ENCODE measurements around the gene GLT1D1.

The GLT1D1 gene

DNA sequence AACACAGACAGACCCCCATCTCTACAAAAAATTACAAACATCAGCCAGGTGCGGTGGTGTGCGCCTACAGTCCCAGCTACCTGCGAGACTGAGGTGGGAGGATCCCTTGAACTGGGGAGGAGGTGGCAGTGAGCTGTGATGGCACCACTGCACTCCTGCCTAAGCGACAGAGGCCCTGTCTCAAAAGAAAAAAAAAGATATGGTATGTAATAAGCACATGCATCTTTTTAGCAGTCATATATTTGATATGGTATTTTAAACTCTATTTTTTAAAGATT is 36.7 kb upstream of the GLT1D1 start:
- H3K9me3 ChIP-seq (ENCODE audit: control extremely low read depth in 1 of 5, control insufficient read depth in 4 of 5, insufficient read depth in 2 of 5, low read depth in 1 of 5, low read length in 4 of 5) = no peaks in the 10 kb centered on the region
- H3K4me3 ChIP-seq (ENCODE audit: control insufficient read depth in 1 of 7, extremely low read depth in 1 of 7, insufficient read depth in 4 of 7, low read depth in 2 of 7, low read length in 6 of 7) = no peak overlapping the region
- peaks cover 15 to 37% (median 28%) of the 10 kb centered on the region in 4 experiments for H3K4me1 ChIP-seq (ENCODE audit: control extremely low read depth in 1 of 4, control insufficient read depth in 4 of 4, insufficient read depth in 4 of 4, low read length in 3 of 4)
- ChIA-PET CTCF (no interaction called here), POLR2A (no interaction called here)
- no peak for DNase-seq
- no CpG with 5 or more reads among the region's 4 CpGs for WGBS (ENCODE audit: insufficient coverage)
- peaks cover 10 to 35% (median 24%) of the 10 kb centered on the region in 4 experiments for H3K36me3 ChIP-seq (ENCODE audit: control insufficient read depth in 4 of 4, insufficient read depth in 4 of 4, low read length in 3 of 4)
- H3K27ac ChIP-seq (ENCODE audit: insufficient read depth in 1 of 2, low read depth in 1 of 2, low read length in 2 of 2, poor library complexity in 1 of 2, severe bottlenecking in 2 of 2) = peak overlapping the region in 1 of 2 experiments; percentile 18
- H3K27me3 ChIP-seq (replicated peaks in 2 of 5; ENCODE audit: control insufficient read depth in 4 of 5, insufficient read depth in 5 of 5, low read length in 4 of 5) = no peaks in the 10 kb centered on the region

DNA sequence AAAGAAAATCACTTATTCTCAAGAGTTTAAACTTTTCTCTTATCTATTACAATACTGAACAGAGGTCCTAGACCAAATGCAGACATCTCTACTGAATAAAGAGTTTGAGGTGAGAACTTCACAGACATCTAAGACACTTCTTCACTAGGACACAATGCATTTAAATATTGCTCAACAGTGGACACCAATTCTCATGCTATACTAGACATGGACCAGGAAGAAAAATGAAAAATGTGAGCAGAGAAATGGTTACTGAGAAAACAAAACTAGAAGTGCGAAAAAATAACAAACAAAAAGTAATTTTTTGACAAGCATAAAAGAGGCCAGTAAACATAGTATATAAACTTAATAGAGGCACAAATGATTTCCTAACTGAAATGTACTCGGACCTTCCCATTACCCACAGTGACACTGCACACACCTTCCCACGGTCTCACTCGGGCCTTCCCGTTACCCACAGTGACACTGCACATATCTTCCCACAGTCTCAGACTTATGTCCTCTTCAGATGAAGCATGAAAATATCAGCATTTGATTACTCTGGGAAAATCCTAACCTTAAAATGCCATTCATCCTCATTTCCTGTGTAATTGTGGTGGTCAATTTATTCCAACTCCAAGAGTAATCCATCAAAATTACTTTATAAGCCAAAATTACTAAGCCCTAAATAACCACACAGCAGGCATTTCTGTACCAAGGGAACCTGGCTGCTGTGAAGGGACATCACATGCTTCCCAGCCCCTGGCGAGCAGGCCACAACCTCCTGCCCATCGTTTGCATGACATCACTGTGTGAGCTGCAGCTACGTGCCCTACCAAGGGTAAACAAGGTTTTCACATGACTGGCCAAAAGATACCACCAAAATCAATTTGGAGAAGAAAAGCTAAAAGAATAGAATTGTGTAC is 35.9 kb upstream of the GLT1D1 start:
- DNase-seq = peak in 2 of 3 donors; percentile 74 to 86
- ChIA-PET CTCF (no interaction called here), POLR2A (interaction anchor here (0.6 kb wide), 1 partner anchor 26 kb away, joined by 3 read pairs; no protein-coding TSS in a partner anchor)
- Histone ChIP-seq H3K9me3 (ENCODE audit: control extremely low read depth in 1 of 5, control insufficient read depth in 4 of 5, insufficient read depth in 2 of 5, low read depth in 1 of 5, low read length in 4 of 5) (no peaks in the 10 kb centered on the region), H3K27ac (ENCODE audit: insufficient read depth in 1 of 2, low read depth in 1 of 2, low read length in 2 of 2, poor library complexity in 1 of 2, severe bottlenecking in 2 of 2) (peak overlapping the region; percentile 29 to 69), H3K4me1 (ENCODE audit: control extremely low read depth in 1 of 4, control insufficient read depth in 4 of 4, insufficient read depth in 4 of 4, low read length in 3 of 4) (peaks cover 15 to 45% (median 36%) of the 10 kb centered on the region in 4 experiments), H3K36me3 (ENCODE audit: control insufficient read depth in 4 of 4, insufficient read depth in 4 of 4, low read length in 3 of 4) (peaks cover 10 to 32% (median 22%) of the 10 kb centered on the region in 4 experiments), H3K27me3 (replicated peaks in 2 of 5; ENCODE audit: control insufficient read depth in 4 of 5, insufficient read depth in 5 of 5, low read length in 4 of 5) (no peaks in the 10 kb centered on the region), H3K4me3 (ENCODE audit: control insufficient read depth in 1 of 7, extremely low read depth in 1 of 7, insufficient read depth in 4 of 7, low read depth in 2 of 7, low read length in 6 of 7) (peak overlapping the region in 3 of 7 experiments; percentile 24 to 29 (median 28))
- 20% methylated on average over 1 of the region's 8 CpGs for WGBS (ENCODE audit: insufficient coverage)

DNA sequence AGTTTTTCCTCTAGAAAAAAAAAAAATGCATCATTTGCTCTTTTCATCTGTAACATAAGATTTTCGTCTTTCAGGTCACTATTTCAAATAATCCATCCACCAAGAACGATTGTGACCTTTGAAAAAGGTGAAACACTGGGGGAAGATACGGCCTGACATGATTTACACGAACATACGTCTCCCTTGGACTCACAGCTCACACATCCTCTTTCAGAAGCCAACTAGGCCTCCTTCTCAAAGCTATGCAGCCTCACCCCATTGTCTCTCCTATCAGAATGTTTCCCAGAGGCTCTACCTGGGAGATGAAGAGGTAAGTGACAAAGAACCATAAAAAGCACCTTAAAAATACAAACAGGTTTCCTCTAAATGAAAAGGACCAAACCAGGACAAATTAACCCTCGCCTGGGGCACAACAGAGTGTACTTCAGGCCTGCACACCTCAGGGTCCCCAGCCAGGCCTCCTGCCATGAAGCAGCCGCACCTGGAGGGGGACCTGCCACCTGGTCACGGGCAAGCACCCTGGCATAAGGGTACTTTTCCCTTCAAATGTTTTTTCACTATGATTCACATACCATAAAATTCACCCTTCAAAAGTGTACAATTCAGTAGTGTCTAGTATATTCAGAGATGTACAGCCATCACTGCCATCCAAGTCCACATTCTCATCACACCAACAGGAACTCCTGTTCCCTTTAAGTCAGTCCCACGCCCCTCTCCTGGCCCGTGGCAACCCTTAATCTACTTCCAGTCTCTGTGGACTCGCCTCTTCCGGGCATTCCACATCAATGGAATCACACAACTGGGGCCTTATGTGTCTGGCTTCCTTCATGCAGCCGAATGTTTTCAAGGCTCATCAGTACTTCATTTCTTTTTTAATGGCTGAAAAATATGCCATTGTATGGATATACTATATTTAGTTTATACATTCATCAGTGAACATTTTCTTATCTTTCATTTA is 34.9 kb upstream of the GLT1D1 start:
- DNase-seq = no peak
- ChIA-PET POLR2A (no interaction called here), CTCF (no interaction called here)
- Histone ChIP-seq H3K4me3 (ENCODE audit: control insufficient read depth in 1 of 7, extremely low read depth in 1 of 7, insufficient read depth in 4 of 7, low read depth in 2 of 7, low read length in 6 of 7) (no peak overlapping the region), H3K36me3 (ENCODE audit: control insufficient read depth in 4 of 4, insufficient read depth in 4 of 4, low read length in 3 of 4) (peaks cover 10 to 29% (median 16%) of the 10 kb centered on the region in 4 experiments), H3K9me3 (ENCODE audit: control extremely low read depth in 1 of 5, control insufficient read depth in 4 of 5, insufficient read depth in 2 of 5, low read depth in 1 of 5, low read length in 4 of 5) (no peaks in the 10 kb centered on the region), H3K4me1 (ENCODE audit: control extremely low read depth in 1 of 4, control insufficient read depth in 4 of 4, insufficient read depth in 4 of 4, low read length in 3 of 4) (peaks cover 15 to 54% (median 46%) of the 10 kb centered on the region in 4 experiments), H3K27ac (ENCODE audit: insufficient read depth in 1 of 2, low read depth in 1 of 2, low read length in 2 of 2, poor library complexity in 1 of 2, severe bottlenecking in 2 of 2) (peak overlapping the region; percentile 29 to 62), H3K27me3 (replicated peaks in 2 of 5; ENCODE audit: control insufficient read depth in 4 of 5, insufficient read depth in 5 of 5, low read length in 4 of 5) (no peaks in the 10 kb centered on the region)
- 94% methylated on average over 8 of the region's 13 CpGs for whole genome bisulfite sequencing (ENCODE audit: insufficient coverage)

DNA sequence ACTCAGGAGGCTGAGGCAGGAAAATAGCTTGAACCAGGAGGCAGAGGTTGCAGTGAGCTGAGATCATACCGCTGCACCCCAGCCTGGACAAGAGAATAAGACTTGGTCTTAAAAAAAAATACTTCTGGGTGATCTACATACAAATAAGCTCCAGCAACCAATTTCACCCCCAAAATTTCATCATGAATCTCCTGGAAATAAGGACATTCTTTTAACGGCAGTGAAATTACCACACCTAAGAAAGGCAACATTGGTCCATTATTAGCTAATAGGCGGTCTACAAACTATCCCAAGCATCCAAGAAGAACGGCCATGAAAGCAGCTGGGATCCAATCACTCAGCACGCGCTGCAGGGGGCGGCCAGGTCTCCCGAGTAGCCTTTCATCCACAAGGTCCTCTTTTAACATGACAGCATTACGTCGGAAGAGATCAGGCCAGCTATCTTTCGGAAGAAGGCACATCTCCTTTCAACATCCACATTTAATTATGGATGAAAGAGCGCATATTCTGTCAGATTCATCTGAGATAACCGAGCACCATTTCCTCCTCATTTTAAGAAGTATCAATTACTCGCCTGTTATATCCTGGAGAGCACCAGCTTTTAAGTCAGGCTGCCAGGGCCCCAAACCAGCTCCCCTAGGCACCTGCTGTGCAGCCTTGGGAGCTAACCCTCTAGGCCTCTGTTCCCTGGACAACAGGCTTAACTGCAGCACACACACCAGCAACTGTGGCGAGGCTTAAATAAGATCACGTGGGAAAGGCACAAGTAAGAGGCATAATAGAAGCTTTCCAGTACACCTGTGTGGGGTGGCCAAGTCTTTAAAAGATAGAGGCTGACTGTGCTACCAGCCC is 33.8 kb upstream of the GLT1D1 start:
- no peaks in the 10 kb centered on the region for H3K27me3 ChIP-seq (replicated peaks in 2 of 5; ENCODE audit: control insufficient read depth in 4 of 5, insufficient read depth in 5 of 5, low read length in 4 of 5)
- H3K36me3 ChIP-seq (ENCODE audit: control insufficient read depth in 4 of 4, insufficient read depth in 4 of 4, low read length in 3 of 4) = peaks cover 6 to 17% (median 7%) of the 10 kb centered on the region in 4 experiments
- DNase-seq = no peak
- no peaks in the 10 kb centered on the region for H3K9me3 ChIP-seq (ENCODE audit: control extremely low read depth in 1 of 5, control insufficient read depth in 4 of 5, insufficient read depth in 2 of 5, low read depth in 1 of 5, low read length in 4 of 5)
- no peak overlapping the region for H3K4me3 ChIP-seq (ENCODE audit: control insufficient read depth in 1 of 7, extremely low read depth in 1 of 7, insufficient read depth in 4 of 7, low read depth in 2 of 7, low read length in 6 of 7)
- no peak overlapping the region for H3K27ac ChIP-seq (ENCODE audit: insufficient read depth in 1 of 2, low read depth in 1 of 2, low read length in 2 of 2, poor library complexity in 1 of 2, severe bottlenecking in 2 of 2)
- H3K4me1 ChIP-seq (ENCODE audit: control extremely low read depth in 1 of 4, control insufficient read depth in 4 of 4, insufficient read depth in 4 of 4, low read length in 3 of 4) = peaks cover 15 to 61% (median 52%) of the 10 kb centered on the region in 4 experiments
- CTCF ChIA-PET = interaction anchor here (0.7 to 3.6 kb wide), 4 partner anchors 8 to 175 kb away, joined by 3 to 12 read pairs (median 4); no protein-coding TSS in a partner anchor
- POLR2A ChIA-PET = no interaction called here
- WGBS (ENCODE audit: insufficient coverage) = 96% methylated on average over 12 of the region's 16 CpGs

DNA sequence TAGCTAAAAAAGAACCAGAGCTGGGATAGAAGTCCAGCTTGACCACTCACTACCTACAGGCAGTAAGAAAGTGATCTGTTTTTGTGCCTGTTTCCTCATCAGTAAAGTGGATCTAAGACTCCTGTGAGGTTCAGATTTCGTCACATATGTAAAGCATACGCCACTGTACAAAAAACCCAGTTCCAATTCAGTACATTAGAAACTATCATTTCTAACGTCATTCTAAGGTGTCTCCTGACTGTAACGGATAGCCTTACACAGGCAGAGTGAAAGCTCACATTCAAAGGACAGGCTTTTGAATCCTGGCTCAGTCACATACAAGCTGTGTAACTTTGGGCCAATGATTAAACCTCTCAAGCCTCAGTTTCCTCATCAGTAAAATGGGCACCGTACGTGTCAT is 33.0 kb upstream of the GLT1D1 start:
- Histone ChIP-seq H3K27me3 (replicated peaks in 2 of 5; ENCODE audit: control insufficient read depth in 4 of 5, insufficient read depth in 5 of 5, low read length in 4 of 5) (no peaks in the 10 kb centered on the region), H3K4me3 (ENCODE audit: control insufficient read depth in 1 of 7, extremely low read depth in 1 of 7, insufficient read depth in 4 of 7, low read depth in 2 of 7, low read length in 6 of 7) (no peak overlapping the region), H3K4me1 (ENCODE audit: control extremely low read depth in 1 of 4, control insufficient read depth in 4 of 4, insufficient read depth in 4 of 4, low read length in 3 of 4) (peaks cover 15 to 66% (median 55%) of the 10 kb centered on the region in 4 experiments), H3K9me3 (ENCODE audit: control extremely low read depth in 1 of 5, control insufficient read depth in 4 of 5, insufficient read depth in 2 of 5, low read depth in 1 of 5, low read length in 4 of 5) (no peaks in the 10 kb centered on the region), H3K36me3 (ENCODE audit: control insufficient read depth in 4 of 4, insufficient read depth in 4 of 4, low read length in 3 of 4) (peaks cover 2 to 11% (median 5%) of the 10 kb centered on the region in 4 experiments), H3K27ac (ENCODE audit: insufficient read depth in 1 of 2, low read depth in 1 of 2, low read length in 2 of 2, poor library complexity in 1 of 2, severe bottlenecking in 2 of 2) (no peak overlapping the region)
- ChIA-PET CTCF (interaction anchor here (0.9 to 3.6 kb wide), 4 partner anchors 9 to 34 kb away, joined by 3 to 12 read pairs (median 4); no protein-coding TSS in a partner anchor), POLR2A (no interaction called here)
- WGBS (ENCODE audit: insufficient coverage) = 93% methylated on average over 6 of the region's 6 CpGs
- no peak for DNase-seq

DNA sequence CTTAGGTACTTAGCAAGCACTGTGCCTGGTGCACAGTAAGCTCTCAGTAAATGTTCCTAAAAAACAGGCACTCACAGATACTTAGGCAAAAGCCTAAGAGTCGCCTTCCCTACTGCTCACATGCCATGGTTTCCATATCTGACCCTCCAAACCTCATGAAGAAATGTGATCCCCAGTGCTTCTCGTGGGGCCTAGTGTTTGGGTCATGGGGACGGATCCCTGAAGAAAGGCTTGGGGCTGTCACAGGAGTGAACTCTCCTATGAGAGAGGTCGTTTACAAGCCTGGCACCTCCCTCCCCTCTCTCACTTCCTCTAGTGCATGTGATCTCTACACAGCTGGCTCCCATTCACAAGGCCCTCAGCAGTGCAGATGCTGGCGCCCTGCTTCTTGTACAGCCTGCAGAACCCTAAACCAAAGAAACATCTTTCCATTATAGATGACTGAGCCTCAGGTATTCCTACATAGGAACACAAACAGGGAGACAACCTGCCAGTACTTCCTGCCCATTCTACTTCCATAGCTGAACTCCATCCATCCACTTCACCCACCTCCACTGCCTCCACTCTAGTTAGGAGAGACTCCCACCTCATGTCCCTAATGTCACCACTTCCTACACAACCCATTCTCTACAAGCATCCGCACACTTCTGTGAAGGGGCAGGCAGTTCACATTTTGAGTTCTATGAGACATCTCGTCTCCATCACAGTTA is 32.4 kb upstream of the GLT1D1 start:
- Histone ChIP-seq H3K4me1 (ENCODE audit: control extremely low read depth in 1 of 4, control insufficient read depth in 4 of 4, insufficient read depth in 4 of 4, low read length in 3 of 4) (peaks cover 15 to 62% (median 53%) of the 10 kb centered on the region in 4 experiments), H3K36me3 (ENCODE audit: control insufficient read depth in 4 of 4, insufficient read depth in 4 of 4, low read length in 3 of 4) (peaks cover 2 to 11% (median 5%) of the 10 kb centered on the region in 4 experiments), H3K9me3 (ENCODE audit: control extremely low read depth in 1 of 5, control insufficient read depth in 4 of 5, insufficient read depth in 2 of 5, low read depth in 1 of 5, low read length in 4 of 5) (no peaks in the 10 kb centered on the region), H3K27me3 (replicated peaks in 2 of 5; ENCODE audit: control insufficient read depth in 4 of 5, insufficient read depth in 5 of 5, low read length in 4 of 5) (no peaks in the 10 kb centered on the region), H3K4me3 (ENCODE audit: control insufficient read depth in 1 of 7, extremely low read depth in 1 of 7, insufficient read depth in 4 of 7, low read depth in 2 of 7, low read length in 6 of 7) (peak overlapping the region in 1 of 7 experiments; percentile 7), H3K27ac (ENCODE audit: insufficient read depth in 1 of 2, low read depth in 1 of 2, low read length in 2 of 2, poor library complexity in 1 of 2, severe bottlenecking in 2 of 2) (no peak overlapping the region)
- POLR2A ChIA-PET = no interaction called here
- 45% methylated on average over 4 of the region's 7 CpGs for WGBS (ENCODE audit: insufficient coverage)
- CTCF ChIA-PET = interaction anchor here (0.9 to 3.6 kb wide), 4 partner anchors 9 to 35 kb away, joined by 3 to 12 read pairs (median 5); no protein-coding TSS in a partner anchor
- DNase-seq = peak; percentile 48 to 85 (median 73)

Measured in common myeloid progenitor, CD34-positive (primary cell).